ENCODE results near the gene WDR88.
"Not testable (repeated sequence)": the region's sequence is repeated elsewhere in the genome, so short reads cannot be mapped to it uniquely, and the experiment has no call there.

Gene WDR88

DNA sequence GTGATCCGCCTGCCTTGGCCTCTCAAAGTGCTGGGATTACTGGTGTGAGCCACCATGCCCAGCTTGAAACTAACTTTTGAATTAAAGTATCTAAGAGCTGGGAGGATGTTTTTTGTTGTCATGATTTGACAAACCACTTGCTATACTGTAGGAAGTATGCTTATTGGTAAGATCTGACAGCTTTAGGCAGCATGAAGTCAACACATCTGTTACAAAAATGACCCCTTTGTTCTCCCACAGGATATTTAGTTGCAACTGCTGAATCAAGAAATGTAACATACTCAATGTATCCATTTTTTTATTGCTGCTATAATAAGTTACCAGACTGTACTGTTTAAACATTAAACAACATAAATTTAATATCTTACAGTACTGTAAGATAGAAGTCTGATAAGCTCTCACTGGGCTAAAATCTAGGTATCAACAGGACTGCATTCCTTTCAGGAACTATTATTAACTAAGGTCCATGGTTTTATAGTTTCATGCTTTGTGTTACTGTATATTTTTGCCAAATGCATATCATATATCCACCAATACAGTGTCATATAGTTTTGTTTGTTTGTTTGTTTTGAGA is 39.4 kb downstream of the WDR88 start:
- no peak for DNase-seq (ENCODE audit: low spot score)

DNA sequence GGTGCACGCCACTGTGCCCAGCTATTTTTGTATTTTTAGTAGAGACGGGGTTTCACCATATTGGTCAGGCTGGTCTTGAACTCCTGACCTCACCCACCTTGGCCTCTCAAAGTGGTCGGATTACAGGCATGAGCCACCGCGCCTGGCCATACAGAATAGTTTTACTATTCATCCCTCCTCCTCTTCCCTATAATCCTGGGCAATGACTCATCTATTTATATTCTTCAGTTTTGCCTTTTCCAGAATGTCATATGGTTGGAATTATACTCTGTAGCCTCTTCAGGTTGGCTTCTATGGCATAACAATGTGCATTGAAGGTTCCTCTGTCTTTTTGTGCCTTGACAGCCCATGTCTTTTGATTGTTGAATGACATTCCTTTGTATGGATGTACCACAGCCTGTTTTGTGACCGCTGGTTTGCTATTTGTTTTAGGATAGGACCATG is 40.0 kb downstream of the WDR88 start:
- DNase-seq (ENCODE audit: low spot score): no peak

DNA sequence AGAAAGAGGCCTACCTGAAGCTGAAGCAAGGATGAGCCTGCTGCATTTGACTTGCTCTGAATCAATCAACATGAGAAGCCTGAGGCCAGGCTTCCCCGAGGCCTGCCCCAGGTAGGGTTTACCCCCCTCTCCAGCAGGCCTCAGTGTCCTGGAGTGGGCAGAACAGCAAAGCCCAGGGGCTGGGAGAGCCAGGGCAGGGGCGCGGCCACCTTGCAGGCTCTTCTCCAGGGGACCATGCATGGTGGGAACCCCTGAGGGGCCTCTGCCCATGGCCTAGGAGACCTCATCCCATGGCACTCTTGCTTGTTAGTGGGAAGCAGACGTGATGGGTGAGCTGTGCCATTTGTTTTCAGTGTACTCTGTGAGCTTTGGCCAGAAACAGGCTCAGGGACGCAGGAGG is 42.3 kb downstream of the WDR88 start:
- DNase-seq (ENCODE audit: low spot score): no peak

DNA sequence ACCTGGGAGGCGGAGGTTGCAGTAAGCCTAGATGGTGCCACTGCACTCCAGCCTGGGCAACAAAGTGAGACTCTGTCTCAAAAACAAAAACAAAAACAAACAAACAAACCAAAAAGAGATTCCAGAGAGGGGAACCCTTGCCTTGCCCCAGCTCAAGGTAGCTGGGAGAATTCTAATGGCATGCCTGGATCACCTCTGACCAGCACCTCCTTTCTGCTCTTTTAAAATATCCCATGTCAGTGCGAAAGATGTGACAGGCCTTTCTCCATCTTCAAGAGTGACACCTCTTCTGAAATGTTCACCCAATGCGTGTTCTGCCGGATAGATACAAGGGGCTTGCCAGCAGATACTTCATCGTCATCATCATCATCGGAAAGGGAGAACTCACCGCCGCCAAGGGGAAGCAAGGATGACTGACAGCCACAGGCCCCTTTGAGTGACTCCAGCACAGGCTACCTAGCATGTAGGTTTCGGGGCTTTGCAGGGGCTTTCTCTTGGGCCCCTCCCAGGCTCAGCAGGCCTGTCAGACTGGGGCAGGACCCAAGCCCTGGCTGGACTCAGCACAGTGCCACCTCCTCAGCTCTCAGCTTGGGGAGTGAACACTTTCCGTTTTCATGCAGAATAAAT is 43.4 kb downstream of the WDR88 start:
- no peak for DNase-seq (ENCODE audit: low spot score)

DNA sequence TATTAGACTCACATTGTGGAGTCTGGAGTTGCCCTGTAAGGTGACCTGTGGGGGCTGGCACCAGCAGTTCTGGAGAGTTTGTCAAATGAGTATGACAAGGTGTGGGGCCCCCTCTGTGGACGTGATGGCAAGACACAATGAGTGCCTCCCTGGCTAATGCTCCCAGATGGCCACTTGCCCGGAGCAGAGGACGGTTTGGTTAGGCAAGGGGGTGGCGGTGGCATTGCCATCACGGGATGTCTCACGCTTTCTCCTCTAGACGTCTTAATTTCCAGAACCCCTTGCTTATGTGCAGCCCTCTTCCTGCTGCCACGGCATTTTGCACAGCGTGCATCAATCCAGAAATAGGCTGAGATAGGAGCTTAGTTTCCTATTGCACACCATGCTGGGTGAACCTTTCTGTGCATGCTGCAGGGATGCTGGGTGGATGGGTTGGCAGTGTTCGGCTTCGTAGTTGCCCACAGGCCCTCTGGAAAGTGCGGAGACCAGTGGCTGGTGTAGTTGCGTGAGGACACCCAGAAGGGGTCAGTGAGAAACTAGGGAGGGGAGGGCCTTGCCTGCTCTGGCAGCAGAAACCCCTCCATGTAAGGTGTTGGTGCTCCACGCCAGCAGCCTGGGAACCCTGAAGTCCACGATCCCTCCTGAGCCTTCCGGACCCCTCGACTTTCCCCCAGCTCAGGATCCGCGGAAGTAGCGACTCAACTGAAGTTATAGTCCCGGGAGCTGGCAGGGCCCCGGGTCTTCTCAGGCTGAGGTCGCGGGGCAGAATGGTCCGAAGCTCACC is 44.2 kb downstream of the WDR88 start:
- DNase-seq (ENCODE audit: low spot score): peak; percentile 53

DNA sequence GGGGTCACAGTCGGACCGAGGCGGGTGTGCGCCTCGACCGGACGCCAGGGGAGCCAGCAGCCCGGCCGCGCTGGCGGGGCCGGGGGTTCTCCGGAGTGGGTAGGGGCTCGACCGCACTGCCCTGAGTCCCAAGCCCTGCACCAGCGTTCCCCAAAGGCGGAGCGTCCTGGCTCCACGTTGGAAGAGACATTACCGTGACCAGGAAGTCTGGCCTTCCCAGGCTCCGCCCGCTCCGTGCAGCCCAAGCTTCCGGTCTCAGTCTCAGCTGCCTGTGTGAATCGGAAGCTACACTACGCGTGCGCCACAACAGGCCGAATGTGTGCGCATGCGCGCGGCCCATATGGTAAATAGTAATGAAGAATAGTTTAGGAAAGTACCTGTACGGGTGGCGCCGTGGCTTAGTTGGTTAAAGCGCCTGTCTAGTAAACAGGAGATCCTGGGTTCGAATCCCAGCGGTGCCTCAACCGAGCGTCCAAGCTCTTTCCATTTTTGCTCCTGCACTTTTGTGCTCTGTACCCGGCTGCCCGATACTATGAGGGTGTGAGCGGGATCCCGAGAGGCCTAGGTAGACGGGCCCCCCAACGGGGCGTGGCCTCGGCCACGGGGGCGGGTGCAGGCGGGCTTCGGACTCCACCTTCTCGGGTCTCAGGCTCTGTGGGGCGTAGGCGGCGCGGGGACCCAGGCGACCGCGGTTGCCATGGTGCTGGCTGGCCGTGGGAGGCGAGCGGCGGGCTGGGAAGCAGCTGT is 44.9 kb downstream of the WDR88 start:
- DNase-seq (ENCODE audit: low spot score): peak; percentile 97

DNA sequence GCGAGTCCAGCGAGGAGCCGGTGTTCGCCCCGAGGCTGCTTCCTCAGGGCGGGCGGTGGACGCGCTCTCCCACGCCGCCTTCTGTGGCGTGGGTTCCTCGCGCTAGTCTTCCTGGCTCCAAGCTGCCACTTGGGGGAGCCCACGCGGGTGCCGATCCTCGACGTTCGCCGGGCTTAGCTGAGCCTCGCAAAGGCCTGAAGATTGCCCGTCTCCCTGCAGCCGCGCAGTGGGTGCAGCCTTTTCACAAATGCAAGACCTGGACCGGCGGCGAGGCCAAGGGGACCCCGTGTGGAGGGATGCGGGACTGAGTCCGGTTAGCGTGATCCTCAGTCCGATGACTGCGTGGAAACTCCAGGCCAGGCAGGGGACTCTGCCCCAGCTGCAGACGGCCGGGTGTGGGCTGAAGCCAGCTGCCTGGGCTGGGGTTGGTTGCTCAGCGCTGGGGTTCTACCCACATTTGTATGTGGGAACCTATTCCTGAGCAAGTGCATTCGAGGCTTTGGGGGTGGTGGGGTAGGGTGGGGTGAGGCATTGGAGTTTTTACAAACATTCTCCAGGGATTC is 45.6 kb downstream of the WDR88 start:
- peak; percentile 70 for DNase-seq (ENCODE audit: low spot score)

DNA sequence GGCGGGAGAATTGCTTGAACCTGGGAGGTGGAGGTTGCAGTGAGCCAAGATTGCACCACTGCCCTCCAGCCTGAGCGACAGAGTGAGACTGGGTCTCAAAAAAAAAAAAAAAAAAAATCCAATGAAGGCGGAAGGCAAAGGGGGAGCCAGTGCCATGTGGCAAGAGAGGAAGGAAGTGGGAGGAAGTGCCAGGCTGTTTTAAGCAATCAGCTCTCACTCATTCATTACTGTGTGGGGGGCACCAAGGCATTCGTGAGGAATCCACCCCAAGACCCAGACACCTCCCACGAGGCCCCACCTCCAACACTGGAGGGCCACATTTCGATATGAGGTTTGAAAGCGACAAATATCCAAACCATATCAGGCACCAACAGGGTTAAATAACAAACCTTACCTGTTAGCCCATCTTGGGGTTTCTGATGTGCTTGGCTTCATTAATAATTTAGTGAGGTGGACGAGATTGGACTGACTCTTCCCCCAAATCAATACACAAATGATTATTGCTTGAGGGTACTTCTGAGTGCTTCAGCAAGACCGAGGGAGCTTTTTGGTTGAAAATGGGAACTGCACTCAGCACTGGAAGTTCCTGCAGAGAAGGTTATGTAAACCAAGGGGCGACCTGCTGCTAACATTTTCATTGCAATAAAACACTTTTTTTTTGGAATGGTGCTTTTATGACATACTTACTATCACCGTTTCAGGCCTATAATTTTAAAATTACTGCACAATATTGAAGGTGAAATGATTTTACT is 54.7 kb downstream of the WDR88 start:
- DNase-seq (ENCODE audit: low spot score): no peak

DNA sequence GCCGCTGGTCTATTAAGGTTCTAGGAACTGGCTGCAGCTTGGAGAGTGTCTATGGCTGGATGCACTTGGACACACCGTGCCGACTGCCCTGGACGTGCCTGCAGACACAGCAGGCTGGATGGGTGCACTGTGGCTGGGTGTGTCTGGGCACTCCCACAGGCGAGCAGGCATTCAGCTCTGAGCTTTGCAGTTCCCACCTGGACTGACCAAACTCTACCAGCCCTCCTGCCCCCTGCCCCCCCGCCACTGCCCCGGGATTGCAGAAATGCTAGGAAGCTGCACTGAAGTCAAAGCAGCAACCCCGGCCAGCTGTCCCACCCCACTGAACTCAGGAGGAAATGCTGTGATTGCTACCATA is 55.2 kb downstream of the WDR88 start:
- DNase-seq (ENCODE audit: low spot score): no peak

DNA sequence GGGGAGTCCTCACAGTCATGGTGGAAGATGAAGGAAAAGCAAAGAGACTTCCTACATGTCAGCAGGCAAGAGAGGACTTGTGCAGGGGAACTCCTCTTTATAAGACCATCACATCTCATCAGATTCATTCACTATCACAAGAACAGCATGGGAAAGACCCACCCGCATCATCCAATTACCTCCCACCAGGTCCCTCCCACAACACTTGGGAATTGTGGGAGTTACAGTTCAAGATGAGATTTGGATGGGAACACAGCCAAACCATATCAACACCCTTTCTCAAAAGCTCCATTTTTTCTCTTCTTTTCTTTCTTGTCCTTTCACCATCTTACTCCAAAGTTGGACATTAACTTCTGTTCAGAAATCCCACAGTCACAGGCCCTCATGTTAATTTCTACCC is 57.5 kb downstream of the WDR88 start:
- DNase-seq (ENCODE audit: low spot score): no peak

DNA sequence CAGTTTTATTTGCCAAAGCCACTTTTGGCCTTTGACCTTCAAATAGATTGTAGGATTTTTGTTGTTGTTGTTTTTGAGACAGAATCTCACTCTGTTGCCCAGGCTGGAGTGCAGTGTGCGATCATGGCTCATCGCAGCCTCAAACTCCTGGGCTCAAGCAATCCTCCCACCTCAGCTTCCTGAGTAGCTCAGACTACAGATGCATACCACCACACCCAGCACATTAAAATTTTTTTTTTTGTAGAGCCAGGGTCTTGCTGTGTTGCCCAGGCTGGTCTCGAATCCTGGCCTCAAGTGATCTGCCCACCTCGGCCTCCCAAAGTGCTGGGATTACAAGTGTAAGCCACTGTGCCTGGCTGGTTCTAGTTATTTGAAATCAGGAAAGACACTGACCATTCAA is 59.2 kb downstream of the WDR88 start:
- not testable (repeated sequence) for DNase-seq (ENCODE audit: low spot score)

DNA sequence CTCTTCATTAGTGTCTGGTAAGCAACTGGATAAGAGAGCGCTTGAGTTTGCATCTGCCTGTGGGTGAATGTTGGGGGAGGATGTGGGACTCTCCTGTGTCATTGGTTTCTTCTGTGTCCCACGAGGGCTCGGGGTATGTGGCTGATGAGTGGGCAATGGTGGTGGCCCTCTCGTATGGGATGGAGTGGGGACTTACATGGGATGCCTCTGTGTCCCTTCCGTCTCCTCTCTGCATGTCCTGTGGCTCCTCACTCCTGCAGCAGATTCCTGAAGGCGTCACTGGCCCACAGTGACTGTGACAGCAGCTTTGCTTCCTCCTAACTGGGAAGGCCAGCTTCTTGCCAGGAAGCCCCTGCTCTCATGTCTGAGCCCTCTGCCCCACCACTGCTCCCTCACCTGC is 59.6 kb downstream of the WDR88 start:
- DNase-seq (ENCODE audit: low spot score): peak; percentile 4

DNA sequence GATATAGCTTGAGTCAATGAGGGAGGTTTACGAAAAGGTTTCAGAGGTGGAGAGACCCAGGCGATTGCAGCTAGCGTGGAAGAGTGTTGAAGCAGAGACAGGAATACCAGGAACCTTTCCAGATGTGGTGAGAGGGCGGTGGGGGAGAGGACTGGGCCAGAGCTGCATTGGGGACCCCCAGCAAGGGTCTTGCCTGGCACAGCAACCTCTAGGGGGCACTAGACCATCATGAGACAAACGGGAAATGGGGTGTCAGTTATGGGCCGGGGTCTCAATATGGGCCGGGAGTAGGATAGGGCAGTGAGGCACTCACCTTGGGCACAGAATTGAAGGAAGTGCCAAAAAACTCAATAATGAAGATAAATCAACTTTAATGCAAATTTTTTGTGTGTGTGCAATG is 60.1 kb downstream of the WDR88 start:
- DNase-seq (ENCODE audit: low spot score): peak; percentile 36

DNA sequence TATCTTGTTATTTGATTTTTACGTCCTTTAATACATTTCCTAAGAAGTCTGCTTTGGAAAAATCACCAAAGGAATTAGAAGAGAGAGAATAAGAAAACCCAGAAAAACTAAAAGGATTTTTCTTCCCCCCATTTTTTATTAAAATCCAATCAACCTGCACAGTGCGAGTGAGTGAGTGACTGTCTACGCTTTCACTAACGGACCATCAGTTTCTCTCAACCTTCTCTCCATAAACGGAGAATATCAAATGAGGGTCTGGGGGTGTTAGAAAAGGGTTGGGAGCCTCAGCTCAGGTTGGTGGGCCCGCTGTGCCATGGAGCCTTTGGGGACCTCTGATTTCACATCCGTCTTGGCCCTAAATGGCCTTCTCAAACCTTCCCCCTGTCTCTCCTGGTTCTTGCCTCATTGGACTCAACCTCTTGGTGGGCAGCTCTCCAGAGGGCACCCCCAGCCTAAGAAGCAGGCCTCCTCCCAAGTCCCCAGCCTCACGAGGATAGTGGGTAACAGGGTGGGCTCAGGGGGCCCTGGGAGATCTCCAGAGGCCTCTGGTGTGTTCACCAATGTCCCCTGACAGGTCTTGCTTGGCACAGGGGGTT is 61.5 kb downstream of the WDR88 start:
- DNase-seq (ENCODE audit: low spot score): no peak

DNA sequence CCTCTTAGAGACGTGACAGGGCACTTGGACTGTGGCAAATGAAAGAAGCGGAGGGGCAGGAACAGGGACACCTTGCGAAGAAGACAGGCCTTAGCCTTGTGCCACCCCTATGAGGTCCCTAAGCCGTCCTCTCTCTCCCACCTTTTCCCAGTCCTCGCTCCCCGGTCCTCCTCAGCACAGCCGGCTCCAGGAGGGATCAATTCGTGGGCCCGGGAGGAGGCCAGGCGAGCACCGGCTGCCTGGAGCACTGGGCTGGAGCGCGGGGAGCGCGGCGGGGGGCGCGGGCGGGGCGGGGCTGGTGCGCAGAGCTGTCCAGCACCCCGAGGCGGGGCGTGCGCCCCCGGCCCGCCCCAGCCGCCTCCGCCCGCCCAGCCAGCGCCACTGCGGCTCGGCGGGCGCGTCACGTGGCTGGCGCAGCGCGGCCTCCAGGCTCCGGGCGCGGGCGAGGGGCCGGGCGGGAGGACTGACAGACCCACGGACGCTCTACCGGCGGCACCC is 62.0 kb downstream of the WDR88 start, which contains the start of gene LRP3:
LRP3 (plus strand) TSS at position 466 of the 498 bp plus-strand sequence. CDS start 456 bp downstream, outside the sequence.
- peak; percentile 90 for DNase-seq (ENCODE audit: low spot score)

DNA sequence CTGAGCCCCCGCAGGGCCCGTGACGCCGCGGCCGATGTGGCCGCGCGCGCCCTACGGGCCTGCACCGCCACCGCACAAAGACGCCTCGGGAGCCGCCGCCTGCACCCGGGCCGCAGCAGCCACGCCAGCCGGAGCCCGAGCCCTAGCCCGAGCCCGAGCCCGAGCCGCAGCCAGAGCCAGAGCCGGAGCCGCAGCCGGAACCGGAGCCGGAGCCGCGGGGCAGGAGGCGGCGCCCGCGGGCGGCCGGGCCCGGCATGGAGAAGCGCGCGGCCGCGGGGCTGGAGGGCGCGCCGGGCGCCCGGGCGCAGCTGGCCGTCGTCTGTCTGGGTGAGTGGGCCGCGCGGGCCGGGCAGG is 62.6 kb downstream of the WDR88 start:
- peak; percentile 77 for DNase-seq (ENCODE audit: low spot score)

DNA sequence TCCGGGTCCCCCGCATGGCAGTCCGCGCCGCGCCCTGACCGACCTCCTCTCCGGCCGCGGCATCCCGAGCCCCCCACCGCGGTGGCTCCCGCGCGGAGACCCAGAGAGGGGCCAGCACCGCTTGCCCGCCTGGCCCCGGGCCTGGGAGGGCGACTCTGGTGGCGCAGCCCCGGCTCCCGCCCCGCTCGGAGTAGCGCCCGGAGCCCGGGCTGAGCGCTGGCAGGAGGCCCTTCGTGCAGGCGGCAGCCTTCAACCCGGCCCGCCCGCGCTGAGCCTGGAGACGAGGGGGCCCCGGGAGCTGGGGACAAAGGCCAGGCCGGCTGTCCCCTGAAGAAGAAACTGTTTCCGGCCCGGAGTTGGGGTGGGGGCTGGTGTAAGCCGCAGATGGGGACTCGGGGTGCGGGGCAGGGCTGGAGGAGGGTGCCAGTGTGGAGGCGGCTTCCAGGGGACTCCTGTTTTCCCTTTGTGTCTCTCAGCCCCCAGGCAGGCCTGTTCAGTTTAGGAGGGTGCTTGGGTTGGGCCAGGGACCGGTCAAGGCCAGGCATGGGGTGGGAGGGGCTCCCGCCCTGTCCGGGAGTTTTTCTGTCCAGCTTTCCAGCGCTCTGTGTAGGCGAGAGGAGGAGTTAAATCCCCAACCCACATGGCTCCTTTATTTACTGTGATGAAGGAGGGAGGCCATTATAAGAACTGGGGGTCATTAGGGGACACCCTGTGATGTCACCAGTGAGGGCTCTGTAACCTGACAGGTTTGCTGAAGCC is 63.2 kb downstream of the WDR88 start:
- DNase-seq (ENCODE audit: low spot score): peak; percentile 79

DNA sequence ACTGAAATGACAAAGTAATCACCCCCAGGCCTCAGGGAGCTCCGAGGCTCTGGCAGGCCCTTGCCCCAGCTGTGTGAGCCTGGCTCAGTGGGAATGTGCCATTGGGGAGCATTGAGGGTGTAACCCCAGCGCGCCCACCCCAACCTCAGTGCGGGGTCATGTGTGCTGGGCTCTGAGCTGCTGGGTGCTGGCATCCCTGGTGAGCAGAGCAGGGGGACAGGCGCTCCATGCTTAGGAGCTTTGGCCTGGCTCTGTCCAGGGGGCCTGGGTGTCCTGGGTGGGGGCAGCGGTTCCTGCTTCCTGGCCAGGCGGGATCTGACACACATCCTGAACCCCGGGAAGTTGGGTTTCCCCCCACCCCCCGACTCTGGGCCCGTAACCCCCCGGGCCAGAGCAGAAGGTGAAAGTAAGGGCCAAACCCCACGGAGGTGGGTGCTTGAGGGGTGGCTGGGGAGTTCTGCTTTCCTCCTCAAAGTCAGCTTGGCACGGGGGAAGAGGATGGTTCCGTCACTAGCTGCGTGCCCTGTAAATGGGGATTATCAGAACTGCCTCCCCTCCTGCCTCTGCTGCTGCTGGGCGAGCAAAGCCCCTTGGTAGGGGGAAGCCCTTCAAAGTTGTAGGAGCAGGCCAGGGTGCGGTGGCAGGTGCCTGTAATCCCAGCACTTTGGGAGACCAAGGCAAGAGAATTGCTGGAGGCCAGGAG is 63.9 kb downstream of the WDR88 start:
- DNase-seq (ENCODE audit: low spot score): peak; percentile 48

DNA sequence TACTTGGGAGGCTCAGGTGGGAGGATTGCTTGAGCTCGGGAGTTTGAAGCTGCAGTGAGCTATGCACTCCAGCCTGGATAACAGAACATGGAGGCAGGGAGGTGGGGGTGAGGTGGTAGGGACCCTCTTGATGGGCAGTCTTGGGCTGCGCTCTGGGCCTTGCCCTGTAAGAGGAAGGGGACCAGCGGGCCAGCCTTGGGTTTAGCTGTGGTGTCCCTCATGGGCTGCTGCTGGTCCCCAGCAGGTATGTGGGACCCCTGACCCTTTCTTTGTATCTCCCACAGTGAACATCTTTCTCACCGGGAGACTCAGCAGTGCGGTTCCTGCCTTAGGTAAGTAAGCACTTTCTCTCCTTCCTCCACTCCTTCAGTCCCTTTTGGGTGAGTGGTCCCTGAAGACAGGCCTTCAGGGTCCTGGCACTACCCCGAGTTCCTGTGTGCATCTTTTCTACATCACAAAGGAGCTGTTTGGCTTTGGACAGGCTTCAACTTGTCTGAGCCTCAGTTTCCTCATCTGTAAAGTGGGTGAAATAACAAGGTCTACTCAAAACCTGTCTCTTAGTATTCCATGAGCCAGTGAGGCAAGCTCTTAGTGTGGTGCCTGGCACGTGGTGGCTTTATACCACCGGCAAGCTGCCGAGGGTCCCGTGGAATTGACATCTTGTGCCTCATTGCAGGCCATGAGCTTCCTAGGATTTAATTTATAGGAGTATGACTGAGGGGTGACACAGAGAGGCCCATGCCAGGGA is 64.7 kb downstream of the WDR88 start:
- peak; percentile 9 for DNase-seq (ENCODE audit: low spot score)
